Suprapubic skin (tissue), 3 donors: ENCODE results near the gene CREB1.

Experiments
- POLR2A ChIP-seq, 2 donors: fragments of 450-650 bp; IDR thresholded peaks; one replicate each; pipeline ENCODE4 v1.6.1; 2017; ENCODE audit warnings: antibody characterized with exemption in 2 of 2, mild to moderate bottlenecking in 2 of 2, moderate library complexity in 2 of 2
- TF ChIP-seq, protein P1 (sequence below), 2 donors: fragments of 200-600 bp in 1 of 2; fragments of 450-650 bp in 1 of 2; sonication (generic) in 1 of 2; IDR thresholded peaks; one replicate each; pipeline ENCODE4 v1.5.1; 2016 to 2019; ENCODE audit warnings: antibody characterized with exemption in 2 of 2, mild to moderate bottlenecking in 1 of 2, moderate library complexity in 1 of 2

DNA sequence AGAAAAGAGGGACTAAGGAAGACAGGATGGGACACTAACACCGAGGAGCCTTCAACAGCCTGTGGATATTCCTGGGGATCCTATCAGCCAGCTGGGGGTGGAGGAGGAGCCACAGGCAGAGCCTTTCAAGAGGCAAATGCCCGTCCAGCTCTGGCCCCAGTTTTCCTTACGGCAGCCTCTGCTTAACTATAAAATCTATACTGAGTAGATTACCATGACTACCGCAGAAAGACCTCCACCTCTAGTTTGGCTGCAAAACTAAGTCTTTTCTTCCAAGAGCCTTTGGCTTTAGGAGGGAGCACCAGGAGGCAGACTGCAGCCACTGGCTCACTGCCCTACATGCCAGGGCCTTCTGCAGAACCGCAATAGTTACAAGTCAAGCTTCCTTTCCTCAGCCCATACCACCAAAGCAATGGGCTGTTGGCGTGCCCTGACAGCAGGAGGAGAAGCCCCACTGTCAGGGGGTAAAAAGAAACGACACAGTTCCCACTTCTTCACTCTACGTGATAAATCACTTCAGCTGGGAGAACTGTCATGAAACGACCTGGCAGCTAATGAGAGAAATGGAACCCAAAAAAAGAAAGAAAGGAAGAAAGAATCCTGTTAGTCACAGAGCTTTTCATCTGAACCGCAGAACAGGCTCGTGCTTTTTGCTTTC lies 25.1 kb upstream of the CREB1 start:
- no peak for TF ChIP-seq POLR2A (IDR thresholded peaks at IDR 0.05)
- TF ChIP-seq, protein P1, sequence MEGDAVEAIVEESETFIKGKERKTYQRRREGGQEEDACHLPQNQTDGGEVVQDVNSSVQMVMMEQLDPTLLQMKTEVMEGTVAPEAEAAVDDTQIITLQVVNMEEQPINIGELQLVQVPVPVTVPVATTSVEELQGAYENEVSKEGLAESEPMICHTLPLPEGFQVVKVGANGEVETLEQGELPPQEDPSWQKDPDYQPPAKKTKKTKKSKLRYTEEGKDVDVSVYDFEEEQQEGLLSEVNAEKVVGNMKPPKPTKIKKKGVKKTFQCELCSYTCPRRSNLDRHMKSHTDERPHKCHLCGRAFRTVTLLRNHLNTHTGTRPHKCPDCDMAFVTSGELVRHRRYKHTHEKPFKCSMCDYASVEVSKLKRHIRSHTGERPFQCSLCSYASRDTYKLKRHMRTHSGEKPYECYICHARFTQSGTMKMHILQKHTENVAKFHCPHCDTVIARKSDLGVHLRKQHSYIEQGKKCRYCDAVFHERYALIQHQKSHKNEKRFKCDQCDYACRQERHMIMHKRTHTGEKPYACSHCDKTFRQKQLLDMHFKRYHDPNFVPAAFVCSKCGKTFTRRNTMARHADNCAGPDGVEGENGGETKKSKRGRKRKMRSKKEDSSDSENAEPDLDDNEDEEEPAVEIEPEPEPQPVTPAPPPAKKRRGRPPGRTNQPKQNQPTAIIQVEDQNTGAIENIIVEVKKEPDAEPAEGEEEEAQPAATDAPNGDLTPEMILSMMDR (IDR thresholded peaks at IDR 0.05) = no peak
